CD4-positive, alpha-beta memory T cell (primary cell): Measurements from ENCODE around the gene INPPL1. TPM values are rescaled to one million over a fixed set of nuclear protein-coding genes. Genes with fewer than 3 reads are reported as not detected.
A peak's percentile ranks its signal among the peaks of the same experiment; 100 is the strongest.

ENCODE experiments used
- CTCF ChIA-PET: fragments of 350-600 bp; sonication (Branson Sonifier 250); formaldehyde crosslinking; loops from one replicate; lab custom pipeline; 2021; ENCODE audit warnings: inconsistent platforms; ENCODE audit not compliant: partially characterized antibody; lab: Charles Lee
- POLR2A ChIA-PET: fragments of 350-600 bp; sonication (Branson Sonifier 250); formaldehyde crosslinking; loops from one replicate; lab custom pipeline; 2021; ENCODE audit not compliant: partially characterized antibody; lab: Charles Lee
- DNase-seq, 5 donors: peaks; one replicate each; pipeline versions ENCODE4 v3.0.0 to v3.0.0-alpha.2; 2020 to 2022; ENCODE audit warnings: mixed read lengths in 1 of 5
- H3K27ac ChIP-seq: one replicate; pipeline ENCODE4 v1.7.0; 2013; ENCODE audit warnings: low read depth, low read length
- H3K27me3 ChIP-seq: 2 replicates; pipeline ENCODE4 v1.7.0; 2013; ENCODE audit warnings: mild to moderate bottlenecking, low read length, moderate library complexity; ENCODE audit not compliant: insufficient read depth
- H3K36me3 ChIP-seq: 2 replicates; pipeline ENCODE4 v1.7.0; 2013; ENCODE audit warnings: mild to moderate bottlenecking, low read length, moderate library complexity; ENCODE audit not compliant: insufficient read depth
- H3K4me1 ChIP-seq: 2 replicates; pipeline ENCODE4 v1.7.0; 2013; ENCODE audit warnings: mild to moderate bottlenecking, low read length, moderate library complexity; ENCODE audit not compliant: insufficient read depth
- H3K4me3 ChIP-seq, 2 donors: one replicate each; pipeline ENCODE4 v1.7.0; 2013; ENCODE audit warnings: low read length in 2 of 2, mild to moderate bottlenecking in 1 of 2
- H3K9me3 ChIP-seq, 2 donors: one replicate each; pipeline ENCODE4 v1.7.0; 2013; ENCODE audit warnings: low read length in 2 of 2, control low read depth in 1 of 2; ENCODE audit not compliant: control insufficient read depth in 1 of 2
- H3K27ac Mint-ChIP-seq, 7 donors: one replicate each; pipeline ENCODE4 v1.8.0; 2020 to 2021; ENCODE audit warnings: mixed read lengths in 7 of 7, mild to moderate bottlenecking in 6 of 7, inconsistent platforms in 3 of 7, moderate library complexity in 3 of 7
- H3K27me3 Mint-ChIP-seq, 2 donors: one replicate each; pipeline ENCODE4 v1.8.0; 2020 to 2021; ENCODE audit warnings: mixed read lengths in 2 of 2
- H3K36me3 Mint-ChIP-seq, 2 donors: one replicate each; pipeline ENCODE4 v1.8.0; 2020 to 2021; ENCODE audit warnings: mixed read lengths in 2 of 2, inconsistent platforms in 1 of 2, mild to moderate bottlenecking in 1 of 2
- H3K4me1 Mint-ChIP-seq, 4 donors: one replicate each; pipeline ENCODE4 v1.8.0; 2020 to 2021; ENCODE audit warnings: mixed read lengths in 4 of 4, mild to moderate bottlenecking in 1 of 4
- H3K4me3 Mint-ChIP-seq, 8 donors: one replicate each; pipeline ENCODE4 v1.8.0; 2020 to 2021; ENCODE audit warnings: mixed read lengths in 8 of 8, mild to moderate bottlenecking in 7 of 8, moderate library complexity in 6 of 8, inconsistent platforms in 3 of 8
- H3K9me3 Mint-ChIP-seq, 8 donors: one replicate each; pipeline ENCODE4 v1.8.0; 2020 to 2021; ENCODE audit warnings: mixed read lengths in 8 of 8, mild to moderate bottlenecking in 5 of 8, inconsistent platforms in 3 of 8, moderate library complexity in 1 of 8
- intact Hi-C: fragments of 100-400 bp; cut with micrococcal nuclease; formaldehyde crosslinking; loops from one replicate; pipeline ENCODE4 v1.15.1; 2023
- polyA plus RNA-seq, 2 donors: library from polyadenylated mRNA; unstranded; fragments of 300-500 nt; fragmentation: Illumina TruSeq; gene quantifications; one replicate each; pipeline ENCODE4 v1.2.3, GENCODE V29; 2021
- total RNA-seq, 2 experiments: library from RNA; stranded (reverse); gene quantifications; one replicate each; pipeline ENCODE4 v1.2.3, GENCODE V29; 2021

INPPL1 gene
- total and polyA plus RNA-seq, 4 experiments from 2014 or later: 4.0 to 152 (median 77.8) TPM

GRCh38 chr11:72240461-72241290 lies 16.1 kb downstream of the INPPL1 start:
- peaks cover 22% of the 10 kb centered on the region for H3K4me1 ChIP-seq
- intact Hi-C loops: no loop called here
- peak overlapping the region; percentile 1 to 84 (median 68) for H3K4me3 Mint-ChIP-seq
- no peak overlapping the region for H3K4me3 ChIP-seq
- CTCF ChIA-PET: interaction anchor here (1.3 kb wide), 1 partner anchor 263 kb away, joined by 5 read pairs; no protein-coding TSS in a partner anchor
- no peak overlapping the region for H3K27ac ChIP-seq
- POLR2A ChIA-PET: interaction anchor here (0.8 to 1.0 kb wide), 2 partner anchors 16 to 17 kb away, joined by 3 to 5 read pairs; partner anchors contain the start of gene INPPL1
- H3K27me3 ChIP-seq: peaks cover 39% of the 10 kb centered on the region
- H3K36me3 ChIP-seq: no peaks in the 10 kb centered on the region
- peak in 2 of 5 donors; percentile 4 to 11 for DNase-seq
- H3K27me3 Mint-ChIP-seq: peaks cover 36 to 37% of the 10 kb centered on the region in 2 donors
- H3K4me1 Mint-ChIP-seq: peaks cover 18 to 41% (median 26%) of the 10 kb centered on the region in 4 donors
- no peaks in the 10 kb centered on the region for H3K9me3 ChIP-seq
- peaks cover 0 to 2% (median 0%) of the 10 kb centered on the region in 8 donors for H3K9me3 Mint-ChIP-seq
- peak overlapping the region in 3 of 7 donors; percentile 43 to 63 (median 52) for H3K27ac Mint-ChIP-seq
- H3K36me3 Mint-ChIP-seq: peaks cover 4 to 15% of the 10 kb centered on the region in 2 donors

GRCh38 chr11:72241291-72241781 lies 16.8 kb downstream of the INPPL1 start:
- H3K4me1 Mint-ChIP-seq: peaks cover 18 to 41% (median 26%) of the 10 kb centered on the region in 4 donors
- no peak overlapping the region for H3K27ac Mint-ChIP-seq
- peaks cover 4 to 10% of the 10 kb centered on the region in 2 donors for H3K36me3 Mint-ChIP-seq
- no peak for DNase-seq
- ChIA-PET CTCF (interaction anchor here (1.3 kb wide), 1 partner anchor 263 kb away, joined by 5 read pairs; no protein-coding TSS in a partner anchor), POLR2A (interaction anchor here (0.8 kb wide), 1 partner anchor 17 kb away, joined by 3 read pairs; the partner anchor contains the start of gene INPPL1)
- H3K4me3 Mint-ChIP-seq: peak overlapping the region in 2 of 8 donors; percentile 64 to 81
- intact Hi-C loops: no loop called here
- Histone ChIP-seq H3K27ac (no peak overlapping the region), H3K4me3 (no peak overlapping the region), H3K9me3 (no peaks in the 10 kb centered on the region), H3K36me3 (no peaks in the 10 kb centered on the region), H3K4me1 (peaks cover 22% of the 10 kb centered on the region), H3K27me3 (peaks cover 41% of the 10 kb centered on the region)
- peaks cover 36 to 37% of the 10 kb centered on the region in 2 donors for H3K27me3 Mint-ChIP-seq
- H3K9me3 Mint-ChIP-seq: peaks cover 0 to 2% (median 0%) of the 10 kb centered on the region in 8 donors

- POLR2A ChIA-PET: no interaction called here
Measured at GRCh38 chr11:72242141-72242540, 17.6 kb downstream of the INPPL1 start.

GRCh38 chr11:72243173-72244059 lies 18.8 kb downstream of the INPPL1 start:
- peak overlapping the region in 5 of 8 donors; percentile 33 to 67 (median 49) for H3K4me3 Mint-ChIP-seq
- Histone ChIP-seq H3K4me1 (peaks cover 22% of the 10 kb centered on the region), H3K27ac (no peak overlapping the region), H3K9me3 (no peaks in the 10 kb centered on the region), H3K27me3 (peaks cover 41% of the 10 kb centered on the region), H3K4me3 (no peak overlapping the region), H3K36me3 (no peaks in the 10 kb centered on the region)
- H3K4me1 Mint-ChIP-seq: peaks cover 18 to 41% (median 26%) of the 10 kb centered on the region in 4 donors
- POLR2A ChIA-PET: interaction anchor here (0.6 kb wide), 1 partner anchor 342 kb away, joined by 3 read pairs; no protein-coding TSS in a partner anchor
- H3K9me3 Mint-ChIP-seq: peaks cover 0 to 2% (median 0%) of the 10 kb centered on the region in 8 donors
- no peak for DNase-seq
- intact Hi-C loops: no loop called here
- peaks cover 36 to 37% of the 10 kb centered on the region in 2 donors for H3K27me3 Mint-ChIP-seq
- CTCF ChIA-PET: no interaction called here
- peaks cover 0 to 2% of the 10 kb centered on the region in 2 donors for H3K36me3 Mint-ChIP-seq
- no peak overlapping the region for H3K27ac Mint-ChIP-seq

More at GRCh38 chr11:72242141-72242540, 17.6 kb downstream of the INPPL1 start:
- H3K27ac ChIP-seq: no peak overlapping the region
- H3K9me3 ChIP-seq: no peaks in the 10 kb centered on the region
- peaks cover 41% of the 10 kb centered on the region for H3K27me3 ChIP-seq
- Mint-ChIP-seq H3K9me3 (peaks cover 0 to 2% (median 0%) of the 10 kb centered on the region in 8 donors), H3K27ac (no peak overlapping the region), H3K4me1 (peaks cover 18 to 41% (median 26%) of the 10 kb centered on the region in 4 donors), H3K27me3 (peaks cover 36 to 37% of the 10 kb centered on the region in 2 donors), H3K36me3 (peaks cover 0 to 2% of the 10 kb centered on the region in 2 donors), H3K4me3 (peak overlapping the region in 4 of 8 donors; percentile 4 to 31 (median 13))
- DNase-seq: no peak
- no peaks in the 10 kb centered on the region for H3K36me3 ChIP-seq
- CTCF ChIA-PET: no interaction called here
- H3K4me1 ChIP-seq: peaks cover 22% of the 10 kb centered on the region
- intact Hi-C loops: no loop called here
- no peak overlapping the region for H3K4me3 ChIP-seq

GRCh38 chr11:72244060-72244360 lies 19.4 kb downstream of the INPPL1 start, which contains the start of gene PHOX2A:
Gene PHOX2A (minus strand): TSS chr11:72244176. CDS start chr11:72244004, 172 bp downstream.
- Mint-ChIP-seq H3K4me3 (peak within 1 kb of the TSS in 7 of 8 donors; percentile 33 to 67 (median 49)), H3K4me1 (peaks cover 18 to 41% (median 24%) of the 10 kb centered on the region in 4 donors), H3K27me3 (peaks cover 36 to 38% of the 10 kb centered on the region in 2 donors), H3K36me3 (no peaks in the 10 kb centered on the region), H3K27ac (peak within 1 kb of the TSS in 1 of 7 donors; percentile 19), H3K9me3 (peaks cover 0 to 2% (median 0%) of the 10 kb centered on the region in 8 donors)
- ChIA-PET POLR2A (no interaction called here), CTCF (no interaction called here)
- no peaks in the 10 kb centered on the region for H3K9me3 ChIP-seq
- no peak within 1 kb of the TSS for H3K27ac ChIP-seq
- H3K4me3 ChIP-seq: no peak within 1 kb of the TSS
- peaks cover 41% of the 10 kb centered on the region for H3K27me3 ChIP-seq
- intact Hi-C loops: no loop called here
- no peaks in the 10 kb centered on the region for H3K36me3 ChIP-seq
- no peak for DNase-seq
- peaks cover 22% of the 10 kb centered on the region for H3K4me1 ChIP-seq

- ChIA-PET CTCF (interaction anchor here (1.3 kb wide), 1 partner anchor 8 kb away, joined by 4 read pairs; no protein-coding TSS in a partner anchor), POLR2A (interaction anchor here (1.2 kb wide), 1 partner anchor 19 kb away, joined by 3 read pairs; no protein-coding TSS in a partner anchor)
- Histone ChIP-seq H3K27me3 (peaks cover 35% of the 10 kb centered on the region), H3K9me3 (no peaks in the 10 kb centered on the region), H3K4me3 (no peak overlapping the region), H3K27ac (no peak overlapping the region), H3K4me1 (peaks cover 16% of the 10 kb centered on the region), H3K36me3 (no peaks in the 10 kb centered on the region)
- Mint-ChIP-seq H3K4me1 (peaks cover 16 to 36% (median 20%) of the 10 kb centered on the region in 4 donors), H3K27me3 (peaks cover 34 to 36% of the 10 kb centered on the region in 2 donors), H3K36me3 (no peaks in the 10 kb centered on the region), H3K9me3 (peaks cover 0 to 2% (median 0%) of the 10 kb centered on the region in 8 donors), H3K4me3 (peak overlapping the region in 7 of 8 donors; percentile 4 to 63 (median 25)), H3K27ac (peak overlapping the region in 1 of 7 donors; percentile 19)
- intact Hi-C loops: no loop called here
- DNase-seq: no peak
Measured at GRCh38 chr11:72244361-72245262, 20.0 kb downstream of the INPPL1 start.
